Measurements from ENCODE around the gene MAPKAPK5. TPM values are rescaled to one million over a fixed set of nuclear protein-coding genes. Genes with fewer than 3 reads are reported as not detected.

Gene MAPKAPK5
- polyA plus RNA-seq, 1 experiment, result 33.5 TPM

GRCh38 chr12:111850526-111850925, 8.5 kb downstream of the MAPKAPK5 start:
- Histone ChIP-seq H3K27me3 (ENCODE audit: control insufficient read depth, insufficient read depth, low read length) (no peaks in the 10 kb centered on the region), H3K4me3 (ENCODE audit: low read depth, low read length) (no peak overlapping the region), H3K9me3 (ENCODE audit: control insufficient read depth, insufficient read depth, low read length) (peaks cover 5% of the 10 kb centered on the region), H3K27ac (ENCODE audit: low read depth, low read length) (no peak overlapping the region)
- ChIA-PET CTCF (interaction anchor here (0.7 kb wide), 1 partner anchor 97 kb away, joined by 4 read pairs; no protein-coding TSS in a partner anchor), POLR2A (no interaction called here)
- TF ChIP-seq, protein P1, sequence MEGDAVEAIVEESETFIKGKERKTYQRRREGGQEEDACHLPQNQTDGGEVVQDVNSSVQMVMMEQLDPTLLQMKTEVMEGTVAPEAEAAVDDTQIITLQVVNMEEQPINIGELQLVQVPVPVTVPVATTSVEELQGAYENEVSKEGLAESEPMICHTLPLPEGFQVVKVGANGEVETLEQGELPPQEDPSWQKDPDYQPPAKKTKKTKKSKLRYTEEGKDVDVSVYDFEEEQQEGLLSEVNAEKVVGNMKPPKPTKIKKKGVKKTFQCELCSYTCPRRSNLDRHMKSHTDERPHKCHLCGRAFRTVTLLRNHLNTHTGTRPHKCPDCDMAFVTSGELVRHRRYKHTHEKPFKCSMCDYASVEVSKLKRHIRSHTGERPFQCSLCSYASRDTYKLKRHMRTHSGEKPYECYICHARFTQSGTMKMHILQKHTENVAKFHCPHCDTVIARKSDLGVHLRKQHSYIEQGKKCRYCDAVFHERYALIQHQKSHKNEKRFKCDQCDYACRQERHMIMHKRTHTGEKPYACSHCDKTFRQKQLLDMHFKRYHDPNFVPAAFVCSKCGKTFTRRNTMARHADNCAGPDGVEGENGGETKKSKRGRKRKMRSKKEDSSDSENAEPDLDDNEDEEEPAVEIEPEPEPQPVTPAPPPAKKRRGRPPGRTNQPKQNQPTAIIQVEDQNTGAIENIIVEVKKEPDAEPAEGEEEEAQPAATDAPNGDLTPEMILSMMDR (IDR thresholded peaks at IDR 0.05; ENCODE audit: low read depth, low read length), result no peak
- no peak for DNase-seq (ENCODE audit: low read depth, low spot score)

GRCh38 chr12:111858186-111858585, 16.2 kb downstream of the MAPKAPK5 start:
- Histone ChIP-seq H3K27me3 (ENCODE audit: control insufficient read depth, insufficient read depth, low read length) (no peaks in the 10 kb centered on the region), H3K4me3 (ENCODE audit: low read depth, low read length) (no peak overlapping the region), H3K9me3 (ENCODE audit: control insufficient read depth, insufficient read depth, low read length) (peaks cover 7% of the 10 kb centered on the region), H3K27ac (ENCODE audit: low read depth, low read length) (no peak overlapping the region)
- ChIA-PET CTCF (interaction anchor here (0.7 kb wide), 1 partner anchor 11 kb away, joined by 4 read pairs; no protein-coding TSS in a partner anchor), POLR2A (no interaction called here)
- TF ChIP-seq, protein P1 (IDR thresholded peaks at IDR 0.05; ENCODE audit: low read depth, low read length), result no peak
- DNase-seq (ENCODE audit: low read depth, low spot score), result no peak

- ChIA-PET POLR2A (interaction anchor here (1.0 kb wide), 1 partner anchor 32 kb away, joined by 4 read pairs; no protein-coding TSS in a partner anchor), CTCF (interaction anchor here (0.7 kb wide), 1 partner anchor 10 kb away, joined by 4 read pairs; no protein-coding TSS in a partner anchor)
- Histone ChIP-seq H3K27ac (ENCODE audit: low read depth, low read length) (no peak overlapping the region), H3K9me3 (ENCODE audit: control insufficient read depth, insufficient read depth, low read length) (peaks cover 7% of the 10 kb centered on the region), H3K27me3 (ENCODE audit: control insufficient read depth, insufficient read depth, low read length) (no peaks in the 10 kb centered on the region), H3K4me3 (ENCODE audit: low read depth, low read length) (no peak overlapping the region)
- TF ChIP-seq, protein P1 (IDR thresholded peaks at IDR 0.05; ENCODE audit: low read depth, low read length), result no peak
- DNase-seq (ENCODE audit: low read depth, low spot score), result no peak
Measured at GRCh38 chr12:111858778-111859177, 16.8 kb downstream of the MAPKAPK5 start.

GRCh38 chr12:111864913-111865312, 22.9 kb downstream of the MAPKAPK5 start:
- ChIA-PET POLR2A (no interaction called here), CTCF (interaction anchor here (0.6 kb wide), 1 partner anchor 413 kb away, joined by 3 read pairs; no protein-coding TSS in a partner anchor)
- TF ChIP-seq, protein P1 (IDR thresholded peaks at IDR 0.05; ENCODE audit: low read depth, low read length), result no peak
- H3K4me3 ChIP-seq (ENCODE audit: low read depth, low read length), result no peak overlapping the region
- no peak for DNase-seq (ENCODE audit: low read depth, low spot score)
- H3K27me3 ChIP-seq (ENCODE audit: control insufficient read depth, insufficient read depth, low read length), result no peaks in the 10 kb centered on the region
- H3K9me3 ChIP-seq (ENCODE audit: control insufficient read depth, insufficient read depth, low read length), result no peaks in the 10 kb centered on the region
- no peak overlapping the region for H3K27ac ChIP-seq (ENCODE audit: low read depth, low read length)

DNA sequence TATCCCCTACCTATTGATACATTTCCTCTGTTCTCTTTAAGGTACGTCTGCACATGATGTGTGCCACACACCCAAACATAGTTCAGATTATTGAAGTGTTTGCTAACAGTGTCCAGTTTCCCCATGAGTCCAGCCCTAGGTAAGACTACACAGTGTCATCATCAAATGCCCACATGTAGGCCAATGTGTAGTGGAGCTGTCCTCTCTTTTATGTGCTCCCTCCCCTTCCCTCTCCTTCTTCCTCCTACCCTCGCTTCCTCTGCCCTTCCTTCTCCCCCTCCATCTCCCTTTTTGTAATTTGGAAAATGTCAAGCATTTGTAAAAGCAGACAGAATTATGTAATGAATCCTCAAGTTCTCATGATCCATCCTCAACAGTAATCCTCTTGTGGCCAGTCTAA, 25.5 kb downstream of the MAPKAPK5 start:
- H3K27ac ChIP-seq (ENCODE audit: low read depth, low read length), result no peak overlapping the region
- H3K9me3 ChIP-seq (ENCODE audit: control insufficient read depth, insufficient read depth, low read length), result no peaks in the 10 kb centered on the region
- H3K4me3 ChIP-seq (ENCODE audit: low read depth, low read length), result no peak overlapping the region
- H3K27me3 ChIP-seq (ENCODE audit: control insufficient read depth, insufficient read depth, low read length), result no peaks in the 10 kb centered on the region
- ChIA-PET POLR2A (no interaction called here), CTCF (no interaction called here)
- DNase-seq (ENCODE audit: low read depth, low spot score), result no peak
- TF ChIP-seq, protein P1 (IDR thresholded peaks at IDR 0.05; ENCODE audit: low read depth, low read length), result no peak

All from AG04450 (cell line).